HG03565 (cell line): Measurements from ENCODE around the gene MARCHF9.
A peak's percentile ranks its signal among the peaks of the same experiment; 100 is the strongest.

Experiments used
- ATAC-seq: cut with Tn5 transposase; IDR thresholded peaks from one replicate; pipeline ENCODE4 v1.9.1; 2021; ENCODE audit warnings: mild to moderate bottlenecking, moderate library complexity; ENCODE audit not compliant: unreplicated experiment

The MARCHF9 gene

GRCh38 chr12:57753756-57754337 lies 1.1 kb upstream of the MARCHF9 start:
- ATAC-seq, result no peak

- ATAC-seq, result no peak
Measured at GRCh38 chr12:57755194-57755453, 221 bp downstream of the MARCHF9 start.

- no peak for ATAC-seq
Measured at GRCh38 chr12:57755454-57756372, 810 bp downstream of the MARCHF9 start.

GRCh38 chr12:57756406-57757341 lies 1.8 kb downstream of the MARCHF9 start:
- no peak for ATAC-seq

- no peak for ATAC-seq
Measured at GRCh38 chr12:57757771-57758170, 2.9 kb downstream of the MARCHF9 start.

- ATAC-seq, result no peak
Measured at GRCh38 chr12:57758552-57759359, 3.9 kb downstream of the MARCHF9 start.

GRCh38 chr12:57759360-57759980 lies 4.6 kb downstream of the MARCHF9 start:
- ATAC-seq, result no peak

- no peak for ATAC-seq
Measured at GRCh38 chr12:57760347-57760982, 5.6 kb downstream of the MARCHF9 start.

- no peak for ATAC-seq
Measured at GRCh38 chr12:57761391-57761998, 6.6 kb downstream of the MARCHF9 start.

GRCh38 chr12:57762463-57762862 lies 7.6 kb downstream of the MARCHF9 start:
- ATAC-seq, result no peak

- no peak for ATAC-seq
Measured at GRCh38 chr12:57763881-57764661, 9.2 kb downstream of the MARCHF9 start.

- ATAC-seq, result no peak
Measured at GRCh38 chr12:57764662-57765002, 9.7 kb downstream of the MARCHF9 start.

GRCh38 chr12:57765003-57765697 lies 10.2 kb downstream of the MARCHF9 start:
- ATAC-seq, result peak; percentile 35

- no peak for ATAC-seq
Measured at GRCh38 chr12:57765698-57766463, 11.0 kb downstream of the MARCHF9 start.

- ATAC-seq, result no peak
Measured at GRCh38 chr12:57766464-57767304, 11.8 kb downstream of the MARCHF9 start, which contains the start of gene CYP27B1. Gene CYP27B1 (minus strand): TSS chr12:57767078. CDS start chr12:57767041, 37 bp downstream.

GRCh38 chr12:57767305-57767698 lies 12.4 kb downstream of the MARCHF9 start:
- ATAC-seq, result no peak
